Bronchial smooth muscle cell (primary cell): ENCODE measurements around the gene ADAP2. TPM values are rescaled to one million over a fixed set of nuclear protein-coding genes. Genes with fewer than 3 reads are reported as not detected.

ENCODE experiments used
- total RNA-seq: library from RNA; depleted of rRNA; stranded (reverse); fragments of >200 nt; gene quantifications from 2 replicates; pipeline ENCODE4 v1.2.1, GENCODE V29; 2014

ADAP2 gene
- 1.3 and 2.8 TPM in 2 replicates for total RNA-seq

GRCh38 chr17:30921544-30922196 is at the start of gene ADAP2:
TSS of gene ADAP2 (plus strand) at chr17:30921945. CDS start at chr17:30922015, 70 bp downstream.

GRCh38 chr17:30906101-30906911 is 15.4 kb upstream of the ADAP2 start, which contains the start of gene TEFM:
TSS of gene TEFM (minus strand) at chr17:30906238. CDS start at chr17:30906198, 40 bp downstream.

GRCh38 chr17:30970831-30971567 is 49.3 kb downstream of the ADAP2 start, which contains the start of gene RNF135:
TSS of gene RNF135 (plus strand) at chr17:30971039. CDS start at chr17:30971074, 35 bp downstream.

Other genes starting within 250 kb of the ADAP2 start
- 9.6 and 9.8 TPM in 2 replicates for gene CRLF3, start 97.3 kb upstream of the ADAP2 start, total RNA-seq
- 0.17 and 0.63 TPM in 2 replicates for gene ATAD5, start 90.0 kb upstream of the ADAP2 start, total RNA-seq
- gene TEFM, start 15.7 kb upstream of the ADAP2 start, total RNA-seq = 5.6 and 10.4 TPM in 2 replicates
- gene RNF135, start 49.1 kb downstream of the ADAP2 start, total RNA-seq = 7.0 and 8.5 TPM in 2 replicates
- gene NF1, start 173.0 kb downstream of the ADAP2 start, total RNA-seq = 34.0 and 45.9 TPM in 2 replicates